Subcutaneous abdominal adipose tissue (tissue), 5 donors: ENCODE results near the gene PKIG.
"Not testable (repeated sequence)": the region's sequence is repeated elsewhere in the genome, so short reads cannot be mapped to it uniquely, and the experiment has no call there.

Experiments used
- H3K27ac ChIP-seq: one replicate; pipeline ENCODE4 v1.7.0; 2013; ENCODE audit warnings: low read depth, mild to moderate bottlenecking, inconsistent platforms, low read length, moderate library complexity
- H3K27me3 ChIP-seq, 5 donors: one replicate each; pipeline ENCODE4 v1.7.0; 2013; ENCODE audit warnings: low read length in 5 of 5, inconsistent platforms in 1 of 5; ENCODE audit not compliant: control insufficient read depth in 5 of 5, insufficient read depth in 4 of 5
- H3K36me3 ChIP-seq, 5 donors: one replicate each; pipeline ENCODE4 v1.7.0; 2013; ENCODE audit warnings: low read length in 5 of 5; ENCODE audit not compliant: control insufficient read depth in 5 of 5, insufficient read depth in 5 of 5
- H3K4me1 ChIP-seq, 5 donors: one replicate each; pipeline ENCODE4 v1.7.0; 2013; ENCODE audit warnings: low read length in 5 of 5, mild to moderate bottlenecking in 3 of 5, moderate library complexity in 1 of 5; ENCODE audit not compliant: control insufficient read depth in 5 of 5, insufficient read depth in 5 of 5
- H3K4me3 ChIP-seq, 5 donors: one replicate each; pipeline ENCODE4 v1.7.0; 2013; ENCODE audit warnings: low read length in 5 of 5, low read depth in 1 of 5
- H3K9ac ChIP-seq, 5 donors: one replicate each; pipeline ENCODE4 v1.7.0; 2013; ENCODE audit warnings: low read length in 5 of 5, mild to moderate bottlenecking in 4 of 5, moderate library complexity in 3 of 5
- H3K9me3 ChIP-seq, 5 donors: one replicate each; pipeline ENCODE4 v1.7.0; 2013; ENCODE audit warnings: low read length in 5 of 5; ENCODE audit not compliant: control insufficient read depth in 5 of 5
- donor health status: healthy.
- donor health status: healthy.
- donor health status: healthy.
- donor health status: healthy.
- donor health status: healthy.

Gene PKIG

DNA sequence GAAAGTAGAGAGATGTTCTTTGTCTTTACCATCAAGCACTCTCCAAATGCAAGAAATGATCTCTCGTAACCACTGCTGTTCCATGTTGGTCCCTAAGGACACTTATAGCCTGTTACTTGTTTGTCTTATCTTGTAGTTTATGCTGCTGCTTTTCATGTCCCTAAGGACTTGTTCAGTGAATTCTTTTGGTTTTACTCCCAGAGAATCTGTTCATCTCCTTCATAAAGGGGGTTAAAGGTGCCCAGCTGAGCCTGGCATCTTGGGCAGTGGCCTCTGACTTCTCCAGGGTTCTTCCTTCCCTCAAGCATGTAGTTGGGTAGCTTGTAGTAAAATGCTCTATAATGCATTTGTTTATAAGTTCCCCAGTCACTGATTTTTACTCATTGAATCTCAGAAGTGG lies 864 bp upstream of the PKIG start:
- Histone ChIP-seq H3K4me1 (peaks cover 18 to 76% (median 67%) of the 10 kb centered on the region in 5 donors), H3K9me3 (no peaks in the 10 kb centered on the region), H3K27ac (peak overlapping the region; percentile 94), H3K9ac (peak overlapping the region in 4 of 5 donors; percentile 4 to 78 (median 54)), H3K36me3 (no peaks in the 10 kb centered on the region), H3K27me3 (no peaks in the 10 kb centered on the region), H3K4me3 (peak overlapping the region; percentile 4 to 74 (median 58))

GRCh38 chr20:44583157-44583556 lies 778 bp downstream of the PKIG start:
- peaks cover 17 to 80% (median 68%) of the 10 kb centered on the region in 5 donors for H3K4me1 ChIP-seq
- no peaks in the 10 kb centered on the region for H3K27me3 ChIP-seq
- H3K27ac ChIP-seq, result peak overlapping the region; percentile 94
- H3K36me3 ChIP-seq, result no peaks in the 10 kb centered on the region
- H3K9me3 ChIP-seq, result no peaks in the 10 kb centered on the region
- peak overlapping the region; percentile 57 to 78 (median 76) for H3K9ac ChIP-seq
- H3K4me3 ChIP-seq, result peak overlapping the region; percentile 45 to 74 (median 58)

DNA sequence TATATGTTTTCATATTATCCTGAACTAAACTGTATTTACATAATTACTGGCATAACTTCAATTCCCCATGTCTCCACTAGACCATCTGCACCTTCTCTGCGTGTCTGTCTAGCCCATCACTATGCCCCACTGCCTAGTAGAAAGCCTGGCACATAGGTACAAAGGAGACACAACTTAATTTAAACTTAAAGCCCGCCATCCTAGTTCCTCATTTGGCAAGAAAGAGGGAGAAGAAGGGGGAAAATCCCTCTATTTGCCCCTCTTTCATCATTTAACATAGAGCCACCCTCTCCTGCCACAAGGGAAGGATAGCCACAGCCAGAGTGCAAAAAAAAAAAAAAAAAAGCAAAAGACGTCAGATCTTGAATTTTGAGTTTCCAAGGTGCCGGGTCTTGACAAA lies 1.8 kb downstream of the PKIG start:
- Histone ChIP-seq H3K4me3 (peak overlapping the region in 4 of 5 donors; percentile 45 to 74 (median 62)), H3K27ac (peak overlapping the region; percentile 94), H3K36me3 (no peaks in the 10 kb centered on the region), H3K9me3 (no peaks in the 10 kb centered on the region), H3K27me3 (no peaks in the 10 kb centered on the region), H3K9ac (peak overlapping the region in 1 of 5 donors; percentile 72), H3K4me1 (peaks cover 17 to 80% (median 67%) of the 10 kb centered on the region in 5 donors)

DNA sequence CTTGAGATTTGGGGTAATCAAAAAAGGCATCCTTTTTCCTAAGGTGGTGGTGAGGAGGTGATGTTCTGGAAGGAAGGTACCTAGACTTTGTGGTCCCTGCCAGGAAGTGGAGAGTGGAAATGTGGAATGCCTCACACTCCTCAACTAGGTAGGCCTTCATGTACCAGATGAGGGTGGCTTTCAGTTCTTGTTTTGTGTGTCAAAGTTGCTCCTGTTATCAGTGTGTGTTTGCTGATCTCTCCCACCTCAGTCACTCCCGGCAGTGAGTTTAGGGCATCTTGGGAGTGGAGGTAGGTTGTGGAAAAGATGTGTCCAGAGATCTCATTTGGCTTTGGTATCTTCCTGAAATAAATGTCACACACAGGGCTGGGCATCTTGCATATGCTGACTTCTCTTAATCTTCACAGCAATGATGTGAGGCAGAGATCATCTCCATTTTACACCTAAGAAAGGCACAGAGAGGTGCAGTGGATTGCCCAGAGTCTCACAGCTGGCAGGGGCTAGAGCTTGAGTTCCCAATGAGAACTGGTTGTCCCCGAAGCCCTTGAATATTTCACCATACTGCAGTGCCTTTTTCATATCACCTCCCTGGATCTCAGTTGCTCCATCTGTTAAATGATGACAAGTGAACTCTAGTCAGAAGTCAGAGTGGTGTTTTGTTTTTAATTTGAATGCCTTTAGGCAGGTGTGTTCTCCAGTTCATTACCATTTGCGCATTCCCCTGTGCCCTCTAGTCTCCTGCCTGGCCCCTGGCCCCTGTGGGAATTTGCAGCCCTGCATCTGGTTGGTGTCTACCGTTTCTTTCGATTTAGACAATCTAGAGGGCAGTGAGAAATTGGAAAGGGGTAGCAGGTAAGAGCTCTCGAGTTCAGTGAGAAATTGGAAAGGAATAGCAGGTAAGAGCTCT lies 2.9 kb downstream of the PKIG start:
- peaks cover 0 to 6% (median 4%) of the 10 kb centered on the region in 5 donors for H3K36me3 ChIP-seq
- H3K9ac ChIP-seq, result peak overlapping the region in 1 of 5 donors; percentile 10
- H3K27me3 ChIP-seq, result no peaks in the 10 kb centered on the region
- no peaks in the 10 kb centered on the region for H3K9me3 ChIP-seq
- peak overlapping the region; percentile 7 for H3K27ac ChIP-seq
- peak overlapping the region in 3 of 5 donors; percentile 18 to 67 (median 35) for H3K4me3 ChIP-seq
- peaks cover 15 to 68% (median 57%) of the 10 kb centered on the region in 5 donors for H3K4me1 ChIP-seq

DNA sequence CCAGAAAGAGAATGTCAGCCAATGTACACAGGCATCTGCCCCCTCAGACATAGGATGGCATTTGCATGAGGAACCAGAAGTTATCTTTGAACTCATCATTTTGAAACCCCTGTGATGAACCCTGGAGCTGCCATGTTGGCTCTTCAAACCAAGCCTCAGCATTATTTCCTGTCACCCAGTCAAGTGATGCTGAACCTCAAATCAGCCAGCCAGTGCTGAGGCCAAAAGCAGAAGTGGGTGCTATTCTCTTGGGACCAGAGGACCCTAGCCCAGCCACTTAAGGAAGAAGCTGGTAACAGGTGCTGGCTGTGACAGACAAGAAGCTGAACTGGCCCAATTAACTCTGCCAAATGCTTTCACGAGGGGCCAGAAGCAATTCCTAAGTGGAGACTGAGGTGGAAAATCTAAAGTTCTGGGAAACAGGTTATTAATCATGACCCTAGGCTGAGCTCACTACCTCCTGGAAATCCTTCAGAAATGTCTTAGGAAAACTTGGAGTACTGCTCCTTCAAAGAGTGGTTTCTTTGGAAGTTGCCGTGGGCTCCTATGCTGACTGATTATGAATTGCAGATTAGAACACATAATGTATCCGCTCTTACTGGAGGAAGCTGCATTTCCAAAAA lies 4.0 kb downstream of the PKIG start:
- H3K4me3 ChIP-seq, result no peak overlapping the region
- H3K4me1 ChIP-seq, result peaks cover 10 to 57% (median 46%) of the 10 kb centered on the region in 5 donors
- H3K27ac ChIP-seq, result no peak overlapping the region
- H3K36me3 ChIP-seq, result peaks cover 0 to 16% (median 12%) of the 10 kb centered on the region in 5 donors
- no peaks in the 10 kb centered on the region for H3K27me3 ChIP-seq
- no peak overlapping the region for H3K9ac ChIP-seq
- no peaks in the 10 kb centered on the region for H3K9me3 ChIP-seq

DNA sequence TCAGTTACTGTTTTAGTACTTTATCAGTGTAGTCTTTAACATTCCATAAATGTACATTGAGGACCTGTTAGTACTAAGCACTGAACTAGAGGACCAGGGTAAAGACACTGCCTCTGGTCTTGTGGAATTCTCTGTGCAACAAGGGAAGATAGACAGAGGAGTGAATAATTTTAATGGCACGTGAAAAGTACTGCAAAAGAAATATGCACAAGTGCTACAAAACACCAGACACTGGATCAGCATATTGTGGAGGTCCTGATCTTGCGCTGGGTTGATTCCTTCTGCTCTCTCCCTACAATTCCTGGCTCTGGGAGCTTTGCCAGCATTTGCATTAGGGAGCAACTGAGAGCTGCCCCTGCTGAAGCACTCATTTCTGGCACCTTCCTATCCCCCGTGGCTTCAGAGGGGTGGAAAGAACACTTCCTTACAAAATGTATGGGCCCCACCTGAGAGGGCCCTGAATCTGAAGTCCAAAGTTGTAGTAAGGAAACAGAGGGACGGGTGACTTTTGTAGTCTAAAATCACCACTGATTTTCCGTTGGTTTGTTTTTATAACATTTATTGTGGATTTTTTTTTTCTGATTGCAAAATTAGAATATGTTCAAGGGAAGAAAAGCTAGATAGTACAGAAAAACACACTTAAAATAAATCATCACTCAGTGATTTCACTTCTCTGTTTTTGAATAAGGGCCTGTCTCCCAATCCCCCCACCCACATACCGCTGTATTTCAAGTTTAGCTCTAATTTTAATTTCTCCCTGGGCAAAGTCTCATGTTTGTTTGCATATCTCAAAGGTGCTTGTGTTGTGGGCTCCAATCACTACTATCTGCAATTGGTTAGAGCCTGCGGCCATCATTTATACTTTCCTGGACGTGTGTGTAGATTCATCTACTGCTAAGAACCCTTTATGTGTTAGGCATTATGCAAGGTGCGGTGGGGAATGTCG lies 4.9 kb downstream of the PKIG start:
- H3K27ac ChIP-seq, result no peak overlapping the region
- H3K9me3 ChIP-seq, result no peaks in the 10 kb centered on the region
- peaks cover 0 to 23% (median 19%) of the 10 kb centered on the region in 5 donors for H3K36me3 ChIP-seq
- no peaks in the 10 kb centered on the region for H3K27me3 ChIP-seq
- H3K4me1 ChIP-seq, result peaks cover 2 to 48% (median 37%) of the 10 kb centered on the region in 5 donors
- peak overlapping the region in 1 of 5 donors; percentile 7 for H3K9ac ChIP-seq
- no peak overlapping the region for H3K4me3 ChIP-seq

- H3K27ac ChIP-seq, H3K9ac ChIP-seq, H3K4me3 ChIP-seq, H3K27me3 ChIP-seq, H3K9me3 ChIP-seq: not testable (repeated sequence)
- Histone ChIP-seq H3K4me1 (peaks cover 2 to 40% (median 27%) of the 10 kb centered on the region in 5 donors), H3K36me3 (peaks cover 0 to 28% (median 22%) of the 10 kb centered on the region in 5 donors)
Measured at GRCh38 chr20:44588321-44588720, 5.9 kb downstream of the PKIG start.

DNA sequence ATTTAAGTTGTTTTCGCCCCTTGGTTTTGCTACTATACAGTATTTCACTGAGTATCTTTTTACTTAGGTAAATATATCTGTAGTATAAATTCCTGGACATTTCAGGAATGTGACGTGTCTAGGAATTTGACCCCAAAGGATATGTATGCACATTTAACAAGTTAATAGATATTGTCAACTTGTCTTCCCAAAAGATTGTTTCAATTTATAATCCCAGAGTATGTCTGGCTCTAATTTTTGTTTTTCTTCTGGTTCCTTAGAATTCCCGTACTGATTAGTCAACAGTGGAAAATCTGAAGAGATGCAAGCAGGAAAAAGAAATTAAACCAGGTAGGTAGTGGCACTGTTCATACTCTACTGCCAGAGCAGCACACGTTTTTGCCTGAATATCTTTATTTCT lies 7.2 kb downstream of the PKIG start:
- peaks cover 0 to 28% (median 22%) of the 10 kb centered on the region in 5 donors for H3K36me3 ChIP-seq
- H3K4me3 ChIP-seq, result no peak overlapping the region
- no peaks in the 10 kb centered on the region for H3K9me3 ChIP-seq
- H3K9ac ChIP-seq, result no peak overlapping the region
- H3K27me3 ChIP-seq, result no peaks in the 10 kb centered on the region
- H3K4me1 ChIP-seq, result peaks cover 2 to 37% (median 27%) of the 10 kb centered on the region in 5 donors
- H3K27ac ChIP-seq, result no peak overlapping the region

- Histone ChIP-seq H3K4me1 (peaks cover 5 to 32% (median 25%) of the 10 kb centered on the region in 5 donors), H3K9me3 (no peaks in the 10 kb centered on the region), H3K36me3 (peaks cover 0 to 28% (median 22%) of the 10 kb centered on the region in 5 donors), H3K9ac (no peak overlapping the region), H3K4me3 (no peak overlapping the region), H3K27ac (no peak overlapping the region), H3K27me3 (no peaks in the 10 kb centered on the region)
Measured at GRCh38 chr20:44590980-44591778, 8.8 kb downstream of the PKIG start.
